A549 (cell line): ENCODE measurements around the gene PDIA6.

ENCODE experiments used
- CBX2 ChIP-seq: fragments of 200-600 bp; sonication (generic); IDR thresholded peaks from 2 replicates; pipeline ENCODE4 v1.6.1; 2016; ENCODE audit warnings: low read depth, mild to moderate bottlenecking, borderline replicate concordance
- EP300 ChIP-seq, 2 experiments: fragments of >200 bp; sonication (Bioruptor Twin); formaldehyde crosslinking; IDR thresholded peaks; 2 replicates in 1 of 2; 3 replicates in 1 of 2; pipeline ENCODE4 v1.6.1; 2016 to 2017
- HDAC2 ChIP-seq: fragments of 200-600 bp; sonication (generic); IDR thresholded peaks from 2 replicates; pipeline ENCODE4 v1.6.1; 2016
- MAFK ChIP-seq: fragments of 450-650 bp; IDR thresholded peaks from 2 replicates; pipeline ENCODE4 v1.6.1; 2014; ENCODE audit not compliant: partially characterized antibody
- NR3C1 ChIP-seq: fragments of >200 bp; sonication (Bioruptor Twin); formaldehyde crosslinking; IDR thresholded peaks from 3 replicates; pipeline ENCODE4 v1.6.1; 2017
- POLR2A ChIP-seq: IDR thresholded peaks from 2 replicates; pipeline ENCODE4 v1.6.1; 2012; ENCODE audit warnings: mild to moderate bottlenecking, low read length
- RCOR1 ChIP-seq: fragments of 150-350 bp; IDR thresholded peaks from 2 replicates; pipeline ENCODE4 v1.6.1; 2014; ENCODE audit warnings: antibody characterized with exemption, low read length, low read depth
- SMC3 ChIP-seq: fragments of >200 bp; sonication (Bioruptor Twin); formaldehyde crosslinking; IDR thresholded peaks from 3 replicates; pipeline ENCODE4 v1.6.1; 2018; ENCODE audit warnings: inconsistent platforms
- TP53 ChIP-seq: fragments of 250-450 bp; sonication (Bioruptor Pico); IDR thresholded peaks from 2 replicates; pipeline ENCODE4 v1.5.0; 2021; ENCODE audit warnings: mild to moderate bottlenecking, moderate library complexity
- TF ChIP-seq, protein P1 (sequence below): fragments of >200 bp; sonication (Bioruptor Twin); formaldehyde crosslinking; IDR thresholded peaks from 3 replicates; pipeline ENCODE4 v1.5.1; 2016
- TF ChIP-seq, protein P2 (sequence below): fragments of 250-450 bp; sonication (Bioruptor Pico); IDR thresholded peaks from 2 replicates; pipeline ENCODE4 v1.5.0; 2021; ENCODE audit warnings: mild to moderate bottlenecking, moderate library complexity, borderline replicate concordance
- TF ChIP-seq, protein P3 (sequence below): fragments of 450-650 bp; IDR thresholded peaks from 2 replicates; pipeline ENCODE4 v1.6.1; 2014; ENCODE audit warnings: antibody characterized with exemption
- TF ChIP-seq, protein P4 (sequence below): fragments of 200-600 bp; sonication (generic); IDR thresholded peaks from 2 replicates; pipeline ENCODE4 v1.6.1; 2016; ENCODE audit warnings: antibody characterized with exemption, mild to moderate bottlenecking, moderate library complexity

DNA sequence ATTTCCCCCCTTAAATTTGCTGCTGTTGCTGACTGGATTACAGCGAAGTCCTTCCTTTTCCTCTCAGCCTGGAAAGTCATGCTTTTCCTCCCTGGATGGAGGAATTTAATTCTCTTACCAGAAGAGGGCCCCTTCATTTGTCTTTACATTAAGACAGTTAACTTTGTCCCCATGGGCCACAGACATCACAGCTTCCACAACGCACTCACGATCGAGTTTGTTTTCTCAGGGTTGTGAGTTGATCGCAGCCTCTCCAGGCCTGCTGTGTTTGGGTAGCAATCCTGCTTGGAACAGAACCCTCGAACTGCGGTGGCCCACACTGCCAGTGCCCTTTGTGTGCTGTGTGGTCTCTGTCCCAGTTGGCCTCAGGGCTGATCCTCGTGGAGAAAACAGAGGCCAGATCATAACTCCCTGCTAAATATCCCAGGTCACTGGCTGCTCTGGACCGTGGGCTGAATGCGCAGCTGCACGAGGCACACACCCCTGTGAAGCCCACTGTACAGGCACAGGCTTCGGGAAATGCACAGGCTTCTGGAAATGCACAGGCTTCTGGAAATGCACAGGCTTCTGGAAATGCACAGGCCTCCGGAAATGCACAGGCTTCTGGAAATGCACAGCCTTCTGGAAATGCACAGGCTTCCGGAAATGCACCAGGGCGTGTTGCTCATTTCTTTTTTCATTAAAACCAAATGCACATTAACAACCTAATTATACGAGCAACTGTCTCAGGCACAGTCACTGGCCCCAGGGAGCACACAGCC lies 2.2 kb upstream of the PDIA6 start:
- TF ChIP-seq POLR2A = no peak
- TF ChIP-seq, protein P1, sequence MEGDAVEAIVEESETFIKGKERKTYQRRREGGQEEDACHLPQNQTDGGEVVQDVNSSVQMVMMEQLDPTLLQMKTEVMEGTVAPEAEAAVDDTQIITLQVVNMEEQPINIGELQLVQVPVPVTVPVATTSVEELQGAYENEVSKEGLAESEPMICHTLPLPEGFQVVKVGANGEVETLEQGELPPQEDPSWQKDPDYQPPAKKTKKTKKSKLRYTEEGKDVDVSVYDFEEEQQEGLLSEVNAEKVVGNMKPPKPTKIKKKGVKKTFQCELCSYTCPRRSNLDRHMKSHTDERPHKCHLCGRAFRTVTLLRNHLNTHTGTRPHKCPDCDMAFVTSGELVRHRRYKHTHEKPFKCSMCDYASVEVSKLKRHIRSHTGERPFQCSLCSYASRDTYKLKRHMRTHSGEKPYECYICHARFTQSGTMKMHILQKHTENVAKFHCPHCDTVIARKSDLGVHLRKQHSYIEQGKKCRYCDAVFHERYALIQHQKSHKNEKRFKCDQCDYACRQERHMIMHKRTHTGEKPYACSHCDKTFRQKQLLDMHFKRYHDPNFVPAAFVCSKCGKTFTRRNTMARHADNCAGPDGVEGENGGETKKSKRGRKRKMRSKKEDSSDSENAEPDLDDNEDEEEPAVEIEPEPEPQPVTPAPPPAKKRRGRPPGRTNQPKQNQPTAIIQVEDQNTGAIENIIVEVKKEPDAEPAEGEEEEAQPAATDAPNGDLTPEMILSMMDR = no peak
- TF ChIP-seq MAFK = no peak
- no peak for TF ChIP-seq NR3C1
- TF ChIP-seq, protein P2, sequence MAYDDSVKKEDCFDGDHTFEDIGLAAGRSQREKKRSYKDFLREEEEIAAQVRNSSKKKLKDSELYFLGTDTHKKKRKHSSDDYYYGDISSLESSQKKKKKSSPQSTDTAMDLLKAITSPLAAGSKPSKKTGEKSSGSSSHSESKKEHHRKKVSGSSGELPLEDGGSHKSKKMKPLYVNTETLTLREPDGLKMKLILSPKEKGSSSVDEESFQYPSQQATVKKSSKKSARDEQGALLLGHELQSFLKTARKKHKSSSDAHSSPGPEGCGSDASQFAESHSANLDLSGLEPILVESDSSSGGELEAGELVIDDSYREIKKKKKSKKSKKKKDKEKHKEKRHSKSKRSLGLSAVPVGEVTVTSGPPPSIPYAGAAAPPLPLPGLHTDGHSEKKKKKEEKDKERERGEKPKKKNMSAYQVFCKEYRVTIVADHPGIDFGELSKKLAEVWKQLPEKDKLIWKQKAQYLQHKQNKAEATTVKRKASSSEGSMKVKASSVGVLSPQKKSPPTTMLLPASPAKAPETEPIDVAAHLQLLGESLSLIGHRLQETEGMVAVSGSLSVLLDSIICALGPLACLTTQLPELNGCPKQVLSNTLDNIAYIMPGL (CRISPR knock-in tag) = no peak
- no peak for TF ChIP-seq TP53 (CRISPR knock-in tag)
- no peak for TF ChIP-seq HDAC2
- TF ChIP-seq CBX2 = no peak
- TF ChIP-seq RCOR1 = no peak
- TF ChIP-seq EP300 (IDR thresholded peaks at IDR 0.05) = no peak
- TF ChIP-seq, protein P3, sequence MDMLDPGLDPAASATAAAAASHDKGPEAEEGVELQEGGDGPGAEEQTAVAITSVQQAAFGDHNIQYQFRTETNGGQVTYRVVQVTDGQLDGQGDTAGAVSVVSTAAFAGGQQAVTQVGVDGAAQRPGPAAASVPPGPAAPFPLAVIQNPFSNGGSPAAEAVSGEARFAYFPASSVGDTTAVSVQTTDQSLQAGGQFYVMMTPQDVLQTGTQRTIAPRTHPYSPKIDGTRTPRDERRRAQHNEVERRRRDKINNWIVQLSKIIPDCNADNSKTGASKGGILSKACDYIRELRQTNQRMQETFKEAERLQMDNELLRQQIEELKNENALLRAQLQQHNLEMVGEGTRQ = no peak
- no peak for TF ChIP-seq SMC3
- TF ChIP-seq, protein P4, sequence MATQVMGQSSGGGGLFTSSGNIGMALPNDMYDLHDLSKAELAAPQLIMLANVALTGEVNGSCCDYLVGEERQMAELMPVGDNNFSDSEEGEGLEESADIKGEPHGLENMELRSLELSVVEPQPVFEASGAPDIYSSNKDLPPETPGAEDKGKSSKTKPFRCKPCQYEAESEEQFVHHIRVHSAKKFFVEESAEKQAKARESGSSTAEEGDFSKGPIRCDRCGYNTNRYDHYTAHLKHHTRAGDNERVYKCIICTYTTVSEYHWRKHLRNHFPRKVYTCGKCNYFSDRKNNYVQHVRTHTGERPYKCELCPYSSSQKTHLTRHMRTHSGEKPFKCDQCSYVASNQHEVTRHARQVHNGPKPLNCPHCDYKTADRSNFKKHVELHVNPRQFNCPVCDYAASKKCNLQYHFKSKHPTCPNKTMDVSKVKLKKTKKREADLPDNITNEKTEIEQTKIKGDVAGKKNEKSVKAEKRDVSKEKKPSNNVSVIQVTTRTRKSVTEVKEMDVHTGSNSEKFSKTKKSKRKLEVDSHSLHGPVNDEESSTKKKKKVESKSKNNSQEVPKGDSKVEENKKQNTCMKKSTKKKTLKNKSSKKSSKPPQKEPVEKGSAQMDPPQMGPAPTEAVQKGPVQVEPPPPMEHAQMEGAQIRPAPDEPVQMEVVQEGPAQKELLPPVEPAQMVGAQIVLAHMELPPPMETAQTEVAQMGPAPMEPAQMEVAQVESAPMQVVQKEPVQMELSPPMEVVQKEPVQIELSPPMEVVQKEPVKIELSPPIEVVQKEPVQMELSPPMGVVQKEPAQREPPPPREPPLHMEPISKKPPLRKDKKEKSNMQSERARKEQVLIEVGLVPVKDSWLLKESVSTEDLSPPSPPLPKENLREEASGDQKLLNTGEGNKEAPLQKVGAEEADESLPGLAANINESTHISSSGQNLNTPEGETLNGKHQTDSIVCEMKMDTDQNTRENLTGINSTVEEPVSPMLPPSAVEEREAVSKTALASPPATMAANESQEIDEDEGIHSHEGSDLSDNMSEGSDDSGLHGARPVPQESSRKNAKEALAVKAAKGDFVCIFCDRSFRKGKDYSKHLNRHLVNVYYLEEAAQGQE = no peak
